ENCODE data around the gene RPL18A. TPM values are rescaled to one million over a fixed set of nuclear protein-coding genes. Genes with fewer than 3 reads are reported as not detected.

The RPL18A gene
- polyA plus RNA-seq, 1 of the 3 experiments (the other 2 are of a cell fraction): 2,695 TPM

- TF ChIP-seq IRF3 (IDR thresholded peaks at IDR 0.05; ENCODE audit: low read depth, low read length): no peak
- no peak for TF ChIP-seq JUND (IDR thresholded peaks at IDR 0.05)
- TF ChIP-seq, protein P1, sequence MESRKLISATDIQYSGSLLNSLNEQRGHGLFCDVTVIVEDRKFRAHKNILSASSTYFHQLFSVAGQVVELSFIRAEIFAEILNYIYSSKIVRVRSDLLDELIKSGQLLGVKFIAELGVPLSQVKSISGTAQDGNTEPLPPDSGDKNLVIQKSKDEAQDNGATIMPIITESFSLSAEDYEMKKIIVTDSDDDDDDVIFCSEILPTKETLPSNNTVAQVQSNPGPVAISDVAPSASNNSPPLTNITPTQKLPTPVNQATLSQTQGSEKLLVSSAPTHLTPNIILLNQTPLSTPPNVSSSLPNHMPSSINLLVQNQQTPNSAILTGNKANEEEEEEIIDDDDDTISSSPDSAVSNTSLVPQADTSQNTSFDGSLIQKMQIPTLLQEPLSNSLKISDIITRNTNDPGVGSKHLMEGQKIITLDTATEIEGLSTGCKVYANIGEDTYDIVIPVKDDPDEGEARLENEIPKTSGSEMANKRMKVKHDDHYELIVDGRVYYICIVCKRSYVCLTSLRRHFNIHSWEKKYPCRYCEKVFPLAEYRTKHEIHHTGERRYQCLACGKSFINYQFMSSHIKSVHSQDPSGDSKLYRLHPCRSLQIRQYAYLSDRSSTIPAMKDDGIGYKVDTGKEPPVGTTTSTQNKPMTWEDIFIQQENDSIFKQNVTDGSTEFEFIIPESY (IDR thresholded peaks at IDR 0.05; ENCODE audit: borderline replicate concordance, low read depth): no peak
Measured at GRCh38 chr19:17811681-17812080, 48.0 kb upstream of the RPL18A start (continued).

GRCh38 chr19:17812099-17812498 lies 47.6 kb upstream of the RPL18A start:
- TF ChIP-seq, protein P2, sequence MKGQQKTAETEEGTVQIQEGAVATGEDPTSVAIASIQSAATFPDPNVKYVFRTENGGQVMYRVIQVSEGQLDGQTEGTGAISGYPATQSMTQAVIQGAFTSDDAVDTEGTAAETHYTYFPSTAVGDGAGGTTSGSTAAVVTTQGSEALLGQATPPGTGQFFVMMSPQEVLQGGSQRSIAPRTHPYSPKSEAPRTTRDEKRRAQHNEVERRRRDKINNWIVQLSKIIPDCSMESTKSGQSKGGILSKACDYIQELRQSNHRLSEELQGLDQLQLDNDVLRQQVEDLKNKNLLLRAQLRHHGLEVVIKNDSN (IDR thresholded peaks at IDR 0.05; ENCODE audit: borderline replicate concordance, low read depth): no peak
- TF ChIP-seq TEAD4 (IDR thresholded peaks at IDR 0.05; ENCODE audit: borderline replicate concordance, insufficient read depth): no peak
- ChIA-PET POLR2A (no interaction called here), CTCF (interaction anchor here (0.6 kb wide), 1 partner anchor 10 kb away, joined by 3 read pairs; no protein-coding TSS in a partner anchor)
- Histone ChIP-seq H4K20me1 (ENCODE audit: insufficient read depth) (no peaks in the 10 kb centered on the region), H3K4me3 (ENCODE audit: low read depth in 2 of 2, low read length in 1 of 2) (no peak overlapping the region), H3K9me2 (no peaks in the 10 kb centered on the region), H3K36me3 (replicated peaks in 1 of 2; ENCODE audit: control insufficient read depth in 1 of 2, insufficient read depth in 2 of 2, low read length in 1 of 2) (no peaks in the 10 kb centered on the region), H2AFZ (ENCODE audit: low read depth) (no peak overlapping the region), H3K27me3 (ENCODE audit: insufficient read depth) (no peaks in the 10 kb centered on the region), H3F3A (replicated peaks; ENCODE audit: insufficient read depth) (no peaks in the 10 kb centered on the region), H3K9me3 (no peaks in the 10 kb centered on the region), H3K79me2 (ENCODE audit: insufficient read depth) (no peaks in the 10 kb centered on the region), H3K4me2 (no peak overlapping the region), H3K9ac (no peak overlapping the region), H3K4me1 (ENCODE audit: control insufficient read depth in 1 of 2, insufficient read depth in 2 of 2, low read depth in 1 of 2, low read length in 1 of 2) (no peaks in the 10 kb centered on the region), H3K27ac (ENCODE audit: low read depth in 2 of 2, low read length in 1 of 2) (no peak overlapping the region)
- DNase-seq: no peak
- WGBS (ENCODE audit: low lambda C conversion rate): 48% methylated on average over 4 of the region's 5 CpGs

DNA sequence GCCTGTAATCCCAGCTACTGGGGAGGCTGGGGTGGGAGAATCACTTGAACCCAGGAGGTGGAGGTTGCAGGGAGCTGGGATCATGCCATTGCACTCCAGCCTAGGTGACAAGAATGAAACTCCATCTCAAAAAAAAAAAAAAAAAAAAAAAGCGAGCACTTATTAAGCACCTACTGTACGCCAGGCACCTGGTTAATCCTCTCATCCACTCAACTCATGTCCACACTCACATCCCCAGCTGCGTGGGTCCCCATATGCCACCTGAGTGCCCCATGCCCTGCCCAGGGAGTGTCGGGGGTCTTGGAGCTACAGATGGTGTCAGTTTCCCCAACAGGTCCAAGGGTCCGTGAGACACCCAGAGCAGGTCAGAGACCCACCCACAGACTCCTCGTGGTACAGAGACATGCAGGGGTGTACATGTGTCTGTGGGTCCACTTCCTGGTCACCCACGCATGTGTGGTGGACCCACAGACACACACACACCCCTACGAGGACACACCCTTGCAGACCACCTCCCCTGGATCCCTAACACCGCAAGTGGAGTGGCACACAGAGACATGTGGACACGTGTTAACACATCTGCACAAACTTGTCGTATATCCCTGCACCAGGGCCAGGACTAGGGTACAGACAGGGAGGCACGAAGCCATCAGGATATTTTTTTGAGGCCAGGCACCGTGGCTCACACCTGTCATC lies 41.9 kb upstream of the RPL18A start:
- CTCF ChIA-PET: no interaction called here
- no peak overlapping the region for H2AFZ ChIP-seq (ENCODE audit: low read depth)
- no peaks in the 10 kb centered on the region for H3K9me2 ChIP-seq
- H3K4me2 ChIP-seq: no peak overlapping the region
- no peaks in the 10 kb centered on the region for H3K79me2 ChIP-seq (ENCODE audit: insufficient read depth)
- H3F3A ChIP-seq (replicated peaks; ENCODE audit: insufficient read depth): no peaks in the 10 kb centered on the region
- H3K4me3 ChIP-seq (ENCODE audit: low read depth in 2 of 2, low read length in 1 of 2): no peak overlapping the region
- H3K27me3 ChIP-seq (ENCODE audit: insufficient read depth): no peaks in the 10 kb centered on the region
- no peak overlapping the region for H3K27ac ChIP-seq (ENCODE audit: low read depth in 2 of 2, low read length in 1 of 2)
- no peaks in the 10 kb centered on the region for H3K9me3 ChIP-seq
- no peaks in the 10 kb centered on the region for H4K20me1 ChIP-seq (ENCODE audit: insufficient read depth)
- H3K4me1 ChIP-seq (ENCODE audit: control insufficient read depth in 1 of 2, insufficient read depth in 2 of 2, low read depth in 1 of 2, low read length in 1 of 2): no peaks in the 10 kb centered on the region
- WGBS (ENCODE audit: low lambda C conversion rate): 58% methylated on average over 9 of the region's 13 CpGs
- no peak for DNase-seq
- POLR2A ChIA-PET: no interaction called here
- H3K9ac ChIP-seq: no peak overlapping the region
- no peaks in the 10 kb centered on the region for H3K36me3 ChIP-seq (replicated peaks in 1 of 2; ENCODE audit: control insufficient read depth in 1 of 2, insufficient read depth in 2 of 2, low read length in 1 of 2)
- TF ChIP-seq SMC3 (IDR thresholded peaks at IDR 0.05; ENCODE audit: low read depth, low read length): no peak
- no peak for TF ChIP-seq MXI1 (IDR thresholded peaks at IDR 0.05; ENCODE audit: low read depth, low read length)
- no peak for TF ChIP-seq JUND (IDR thresholded peaks at IDR 0.05)
- no peak for TF ChIP-seq TCF12 (IDR thresholded peaks at IDR 0.05)
- no peak for TF ChIP-seq REST (IDR thresholded peaks at IDR 0.05; ENCODE audit: low read depth, low read length)
- TF ChIP-seq, protein P1 (IDR thresholded peaks at IDR 0.05; ENCODE audit: borderline replicate concordance, low read depth): no peak
- no peak for TF ChIP-seq TAF1 (IDR thresholded peaks at IDR 0.05; ENCODE audit: borderline replicate concordance, low read depth, low read length)
- no peak for TF ChIP-seq CHD2 (IDR thresholded peaks at IDR 0.05; ENCODE audit: low read length, partially characterized antibody)
- no peak for TF ChIP-seq FOSL2 (IDR thresholded peaks at IDR 0.05; ENCODE audit: borderline replicate concordance, low read depth)
- no peak for TF ChIP-seq FOXM1 (IDR thresholded peaks at IDR 0.05; ENCODE audit: low read depth)
- TF ChIP-seq, protein P2 (IDR thresholded peaks at IDR 0.05; ENCODE audit: borderline replicate concordance, low read depth): no peak

All from SK-N-SH (cell line).